WERI-Rb-1 (cell line): Measurements from ENCODE around the gene ZNF212.

Experiments used
- DNase-seq: peaks from one replicate; pipeline ENCODE4 v3.0.0-alpha.2; 2020
- H3K27ac ChIP-seq: fragments of 250-450 bp; sonication (Bioruptor Pico); 2 replicates; pipeline ENCODE4 v1.5.1; 2020; ENCODE audit warnings: mild to moderate bottlenecking, moderate library complexity
- H3K27me3 ChIP-seq: fragments of 250-450 bp; sonication (Bioruptor Pico); 2 replicates; pipeline ENCODE4 v1.5.1; 2021; ENCODE audit warnings: mild to moderate bottlenecking, low read depth, moderate library complexity; ENCODE audit not compliant: insufficient read depth, severe bottlenecking
- H3K36me3 ChIP-seq: fragments of 250-450 bp; sonication (Bioruptor Pico); 2 replicates; pipeline ENCODE4 v1.5.1; 2020; ENCODE audit warnings: mild to moderate bottlenecking, moderate library complexity
- H3K4me3 ChIP-seq: 2 replicates; pipeline ENCODE4 v1.5.1; 2011; ENCODE audit warnings: low read depth, mild to moderate bottlenecking, control low read depth, low read length
- H3K9me3 ChIP-seq: fragments of 250-450 bp; sonication (Bioruptor Pico); 2 replicates; pipeline ENCODE4 v1.5.1; 2021; ENCODE audit warnings: mild to moderate bottlenecking, moderate library complexity; ENCODE audit not compliant: severe bottlenecking
- TF ChIP-seq, protein P1 (sequence below): IDR thresholded peaks from 2 replicates; pipeline ENCODE4 v1.5.1; 2011; ENCODE audit warnings: low read depth, mild to moderate bottlenecking, control low read depth, inconsistent platforms, low read length

The ZNF212 gene

DNA sequence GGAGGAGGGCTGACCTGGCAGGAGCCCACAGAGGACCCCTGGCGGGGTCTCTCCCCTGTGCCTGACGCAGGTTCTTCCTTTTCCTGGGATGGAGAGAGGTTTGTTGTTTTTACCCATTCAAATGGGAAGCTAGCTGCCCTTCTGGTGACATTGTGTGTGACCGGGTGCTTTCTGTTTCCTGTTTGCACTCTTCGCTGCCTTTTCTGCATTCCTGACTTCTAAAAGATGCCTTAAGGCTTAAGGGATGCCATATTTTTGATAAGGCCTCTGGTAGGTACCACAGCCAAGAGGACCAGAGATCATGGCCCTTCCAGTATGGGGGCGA is 42.8 kb downstream of the ZNF212 start:
- H3K27me3 ChIP-seq = no peaks in the 10 kb centered on the region
- H3K27ac ChIP-seq = no peak overlapping the region

DNA sequence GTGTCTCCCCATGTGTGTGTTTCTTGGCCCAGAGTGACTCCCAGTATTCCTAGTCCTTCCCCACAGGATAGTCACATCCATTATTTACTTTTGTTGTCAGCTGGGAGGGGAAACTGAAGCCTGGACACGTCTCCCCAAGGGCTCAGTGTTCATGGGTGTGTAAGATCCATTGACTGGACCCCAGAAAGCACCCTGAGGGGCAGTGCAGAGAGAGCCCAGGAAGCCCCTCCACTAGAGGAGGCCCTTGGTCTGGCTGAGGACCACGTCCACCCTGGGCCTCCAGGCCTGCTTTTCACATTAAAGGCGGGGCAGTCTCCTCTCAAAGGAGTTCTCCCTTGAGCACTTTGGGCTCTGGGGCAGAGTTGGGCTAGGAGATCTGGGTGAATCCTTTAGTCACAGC is 43.9 kb downstream of the ZNF212 start:
- Histone ChIP-seq H3K27me3 (no peaks in the 10 kb centered on the region), H3K27ac (no peak overlapping the region), H3K36me3 (no peaks in the 10 kb centered on the region; the same call in 1 of the 2 replicates), H3K9me3 (no peaks in the 10 kb centered on the region), H3K4me3 (no peak overlapping the region)
- TF ChIP-seq, protein P1, sequence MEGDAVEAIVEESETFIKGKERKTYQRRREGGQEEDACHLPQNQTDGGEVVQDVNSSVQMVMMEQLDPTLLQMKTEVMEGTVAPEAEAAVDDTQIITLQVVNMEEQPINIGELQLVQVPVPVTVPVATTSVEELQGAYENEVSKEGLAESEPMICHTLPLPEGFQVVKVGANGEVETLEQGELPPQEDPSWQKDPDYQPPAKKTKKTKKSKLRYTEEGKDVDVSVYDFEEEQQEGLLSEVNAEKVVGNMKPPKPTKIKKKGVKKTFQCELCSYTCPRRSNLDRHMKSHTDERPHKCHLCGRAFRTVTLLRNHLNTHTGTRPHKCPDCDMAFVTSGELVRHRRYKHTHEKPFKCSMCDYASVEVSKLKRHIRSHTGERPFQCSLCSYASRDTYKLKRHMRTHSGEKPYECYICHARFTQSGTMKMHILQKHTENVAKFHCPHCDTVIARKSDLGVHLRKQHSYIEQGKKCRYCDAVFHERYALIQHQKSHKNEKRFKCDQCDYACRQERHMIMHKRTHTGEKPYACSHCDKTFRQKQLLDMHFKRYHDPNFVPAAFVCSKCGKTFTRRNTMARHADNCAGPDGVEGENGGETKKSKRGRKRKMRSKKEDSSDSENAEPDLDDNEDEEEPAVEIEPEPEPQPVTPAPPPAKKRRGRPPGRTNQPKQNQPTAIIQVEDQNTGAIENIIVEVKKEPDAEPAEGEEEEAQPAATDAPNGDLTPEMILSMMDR = no peak
- DNase-seq = no peak

More for the DNA sequence above, 42.8 kb downstream of the ZNF212 start:
- Histone ChIP-seq H3K9me3 (no peaks in the 10 kb centered on the region), H3K36me3 (peaks cover under 1% of the 10 kb centered on the region), H3K4me3 (no peak overlapping the region)
- TF ChIP-seq, protein P1 = no peak
- DNase-seq = no peak

DNA sequence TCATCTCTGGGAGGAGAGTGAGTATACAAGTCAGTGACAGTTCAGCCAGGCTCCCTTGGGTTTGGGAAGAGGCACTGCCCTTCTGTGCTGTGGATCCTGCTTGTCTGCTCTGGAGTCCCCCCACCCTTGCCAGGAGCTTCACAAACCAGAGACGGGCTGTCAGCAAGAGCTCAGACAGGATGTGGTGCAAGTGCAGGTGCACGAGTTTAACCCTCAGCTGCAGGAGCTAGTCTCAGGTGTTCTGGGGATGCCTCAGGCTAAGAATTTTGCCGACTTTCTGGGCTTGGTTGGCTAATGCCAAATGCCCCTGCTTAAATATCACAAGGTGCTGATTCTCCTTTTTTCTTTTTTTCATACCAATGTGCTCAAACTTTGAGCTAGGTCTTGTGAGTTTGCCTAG is 44.9 kb downstream of the ZNF212 start:
- Histone ChIP-seq H3K4me3 (no peak overlapping the region; the same call in 1 of the 2 replicates), H3K27ac (no peak overlapping the region), H3K27me3 (no peaks in the 10 kb centered on the region), H3K9me3 (no peaks in the 10 kb centered on the region), H3K36me3 (no peaks in the 10 kb centered on the region)
- no peak for DNase-seq
- TF ChIP-seq, protein P1 = no peak

DNA sequence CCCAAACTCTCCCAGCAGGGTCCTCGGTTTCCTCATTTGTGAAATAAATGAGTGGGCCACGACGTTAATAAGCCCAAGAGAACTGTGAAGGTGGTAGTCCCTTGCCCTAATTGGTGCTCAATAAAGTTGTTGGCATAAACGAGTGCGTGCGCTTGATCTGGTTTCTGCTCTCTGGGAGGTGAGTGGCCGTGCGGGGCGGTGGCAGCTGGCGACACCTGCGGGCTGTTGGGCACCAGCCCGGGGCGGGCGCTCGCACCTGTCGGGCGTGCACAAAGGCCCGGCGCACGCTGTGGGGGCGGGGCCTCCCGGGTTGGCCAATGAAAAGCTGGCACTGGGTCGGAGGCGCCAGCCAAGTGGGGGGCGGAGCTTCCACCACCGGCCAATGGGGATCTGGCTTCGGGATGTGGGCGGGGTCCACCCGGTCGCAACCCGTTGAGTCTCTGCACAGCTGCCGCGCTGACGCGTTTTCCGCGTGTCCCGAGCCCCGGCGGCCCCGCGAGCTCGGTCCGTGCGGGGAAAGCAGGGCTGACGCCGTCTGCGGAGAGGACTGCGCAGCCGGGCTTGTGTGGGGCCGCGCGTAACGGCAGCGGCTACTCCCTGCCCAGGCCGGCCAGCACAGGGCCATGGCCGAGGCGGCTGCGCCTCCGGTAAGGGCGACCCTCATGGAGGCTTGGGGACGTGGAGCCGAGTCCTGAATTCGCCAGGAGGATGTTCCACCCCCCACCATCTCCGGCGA is 45.6 kb downstream of the ZNF212 start:
- H3K27ac ChIP-seq = peak overlapping the region; percentile 35
- peak overlapping the region; percentile 72 for H3K4me3 ChIP-seq
- no peaks in the 10 kb centered on the region for H3K36me3 ChIP-seq
- H3K27me3 ChIP-seq = no peaks in the 10 kb centered on the region
- peak; percentile 97 for DNase-seq
- H3K9me3 ChIP-seq = no peaks in the 10 kb centered on the region
- TF ChIP-seq, protein P1 = peak; percentile 22; the same call in 1 of the 2 replicates

DNA sequence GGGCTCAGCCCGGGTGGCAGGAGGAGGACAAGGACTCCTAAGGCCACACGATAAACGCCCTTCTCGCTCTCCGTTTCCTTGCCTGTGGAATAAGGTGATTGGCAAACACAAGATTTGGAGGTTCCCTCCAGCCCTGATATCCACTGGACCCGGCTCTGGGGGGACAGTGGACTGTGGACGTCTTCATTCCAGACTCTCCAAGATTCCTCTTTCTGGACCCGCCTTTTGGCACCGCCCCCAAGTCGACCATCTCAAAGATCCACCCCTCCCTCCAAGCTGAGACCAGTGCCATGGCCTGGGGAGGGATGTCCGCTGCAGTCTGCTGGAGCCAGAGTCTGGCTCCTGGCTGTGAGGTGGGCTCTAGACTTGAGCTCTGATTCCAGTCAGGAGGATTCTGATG is 46.2 kb downstream of the ZNF212 start:
- no peaks in the 10 kb centered on the region for H3K36me3 ChIP-seq
- peak overlapping the region; percentile 72 for H3K4me3 ChIP-seq
- DNase-seq = peak; percentile 49
- no peaks in the 10 kb centered on the region for H3K9me3 ChIP-seq
- peak overlapping the region; percentile 35; the same call in 1 of the 2 replicates for H3K27ac ChIP-seq
- TF ChIP-seq, protein P1 = no peak
- no peaks in the 10 kb centered on the region for H3K27me3 ChIP-seq
